GM06990 (cell line): ENCODE data around the gene FUBP3.

Experiments
- DNase-seq: peaks from one replicate; pipeline ENCODE4 v3.0.0-alpha.2; 2011; ENCODE audit not compliant: insufficient read length; ENCODE audit errors: extremely low read depth
- H3K27me3 ChIP-seq: replicated peaks from 2 replicates; pipeline ENCODE4 v1.6.0; 2011; ENCODE audit warnings: low read length; ENCODE audit not compliant: control insufficient read depth, insufficient read depth
- H3K36me3 ChIP-seq: 2 replicates; pipeline ENCODE4 v1.5.1; 2011; ENCODE audit warnings: low read length; ENCODE audit not compliant: control insufficient read depth, insufficient read depth
- H3K4me3 ChIP-seq: replicated peaks from 2 replicates; pipeline ENCODE4 v1.5.1; 2011; ENCODE audit warnings: low read depth, mild to moderate bottlenecking, control low read depth, low read length
- TF ChIP-seq, protein P1 (sequence below): IDR thresholded peaks from 2 replicates; pipeline ENCODE4 v1.5.1; 2011; ENCODE audit warnings: low read length, control low read depth, mild to moderate bottlenecking, inconsistent platforms; ENCODE audit not compliant: insufficient read depth, poor library complexity, severe bottlenecking

Gene FUBP3

GRCh38 chr9:130575514-130575913 lies 3.9 kb upstream of the FUBP3 start:
- Histone ChIP-seq H3K4me3 (no peak overlapping the region), H3K36me3 (no peaks in the 10 kb centered on the region), H3K27me3 (no peaks in the 10 kb centered on the region)
- no peak for DNase-seq
- TF ChIP-seq, protein P1, sequence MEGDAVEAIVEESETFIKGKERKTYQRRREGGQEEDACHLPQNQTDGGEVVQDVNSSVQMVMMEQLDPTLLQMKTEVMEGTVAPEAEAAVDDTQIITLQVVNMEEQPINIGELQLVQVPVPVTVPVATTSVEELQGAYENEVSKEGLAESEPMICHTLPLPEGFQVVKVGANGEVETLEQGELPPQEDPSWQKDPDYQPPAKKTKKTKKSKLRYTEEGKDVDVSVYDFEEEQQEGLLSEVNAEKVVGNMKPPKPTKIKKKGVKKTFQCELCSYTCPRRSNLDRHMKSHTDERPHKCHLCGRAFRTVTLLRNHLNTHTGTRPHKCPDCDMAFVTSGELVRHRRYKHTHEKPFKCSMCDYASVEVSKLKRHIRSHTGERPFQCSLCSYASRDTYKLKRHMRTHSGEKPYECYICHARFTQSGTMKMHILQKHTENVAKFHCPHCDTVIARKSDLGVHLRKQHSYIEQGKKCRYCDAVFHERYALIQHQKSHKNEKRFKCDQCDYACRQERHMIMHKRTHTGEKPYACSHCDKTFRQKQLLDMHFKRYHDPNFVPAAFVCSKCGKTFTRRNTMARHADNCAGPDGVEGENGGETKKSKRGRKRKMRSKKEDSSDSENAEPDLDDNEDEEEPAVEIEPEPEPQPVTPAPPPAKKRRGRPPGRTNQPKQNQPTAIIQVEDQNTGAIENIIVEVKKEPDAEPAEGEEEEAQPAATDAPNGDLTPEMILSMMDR, result no peak

DNA sequence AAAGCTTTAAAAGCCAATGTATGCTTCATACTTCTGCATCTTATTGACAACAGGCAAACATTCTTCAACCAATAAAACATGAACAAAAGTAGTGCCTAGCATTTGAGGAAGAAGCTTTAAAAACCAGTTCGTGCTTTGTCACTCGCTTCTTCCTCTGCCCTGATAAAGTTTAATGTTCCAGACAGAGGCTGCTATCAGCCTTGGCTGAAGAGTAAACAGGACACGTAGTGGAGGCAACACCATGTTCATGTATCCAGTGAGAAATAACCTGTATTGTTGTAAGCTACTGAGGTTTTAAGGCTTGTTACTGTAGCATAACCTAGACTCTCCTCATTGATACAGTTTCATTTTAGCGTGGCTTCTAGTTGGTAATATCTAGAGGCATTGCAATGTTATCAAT lies 3.2 kb upstream of the FUBP3 start:
- no peak overlapping the region for H3K4me3 ChIP-seq
- no peak for DNase-seq
- 0 out of 2 replicates have a peak, but pooled peaks cover 2% of the 10 kb centered on the region for H3K36me3 ChIP-seq
- H3K27me3 ChIP-seq, result no peaks in the 10 kb centered on the region
- TF ChIP-seq, protein P1, result no peak

- no peak for DNase-seq
- TF ChIP-seq, protein P1, result no peak
These were observed 524 bp downstream of the FUBP3 start for GRCh38 chr9:130579738-130580463.

GRCh38 chr9:130581766-130582165 lies 2.4 kb downstream of the FUBP3 start:
- peaks cover 5% of the 10 kb centered on the region for H3K36me3 ChIP-seq
- TF ChIP-seq, protein P1, result no peak
- H3K27me3 ChIP-seq, result no peaks in the 10 kb centered on the region
- DNase-seq, result no peak
- no peak overlapping the region for H3K4me3 ChIP-seq

More at GRCh38 chr9:130579738-130580463, 524 bp downstream of the FUBP3 start:
- Histone ChIP-seq H3K4me3 (peak overlapping the region; percentile 83), H3K27me3 (no peaks in the 10 kb centered on the region), H3K36me3 (peaks cover 5% of the 10 kb centered on the region)

- no peak for DNase-seq
- Histone ChIP-seq H3K27me3 (no peaks in the 10 kb centered on the region), H3K36me3 (peaks cover 6% of the 10 kb centered on the region), H3K4me3 (no peak overlapping the region)
- TF ChIP-seq, protein P1, result no peak
These were observed 3.9 kb downstream of the FUBP3 start for GRCh38 chr9:130583271-130583670.
